ENCODE data around the gene ZC2HC1C. TPM values are rescaled to one million over a fixed set of nuclear protein-coding genes. Genes with fewer than 3 reads are reported as not detected.

Gene ZC2HC1C
- total RNA-seq, 4 donors from 2014 or later, result 5.3 to 13.1 (median 7.3) TPM

DNA sequence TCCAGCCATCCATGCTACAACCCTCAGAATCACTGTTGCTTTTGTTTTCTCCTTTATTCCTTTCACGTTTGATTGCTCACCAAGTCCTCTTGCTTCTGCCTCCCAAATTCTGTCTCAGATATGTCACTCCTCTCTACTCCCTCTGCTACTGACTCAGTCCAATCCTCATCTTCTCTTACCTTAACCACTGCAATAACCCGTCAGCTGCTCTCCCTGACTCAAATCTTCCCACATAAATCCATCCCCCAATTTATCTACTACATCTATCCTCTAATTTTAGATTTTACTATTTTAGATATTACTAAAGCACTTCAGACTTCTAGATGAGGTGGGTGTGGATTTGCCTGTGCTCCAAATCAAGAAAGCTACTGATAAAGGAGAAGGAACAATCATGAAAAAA is 43.6 kb upstream of the ZC2HC1C start:
- no peak for DNase-seq
- Histone ChIP-seq H3K27me3 (no peaks in the 10 kb centered on the region), H3K4me3 (no peak overlapping the region), H3K9me3 (no peaks in the 10 kb centered on the region), H3K4me1 (peaks cover 0 to 11% of the 10 kb centered on the region in 2 donors), H3K27ac (no peak overlapping the region), H3K36me3 (peaks cover 0 to 47% of the 10 kb centered on the region in 2 donors)
- no peak for ATAC-seq
- TF ChIP-seq, protein P1, sequence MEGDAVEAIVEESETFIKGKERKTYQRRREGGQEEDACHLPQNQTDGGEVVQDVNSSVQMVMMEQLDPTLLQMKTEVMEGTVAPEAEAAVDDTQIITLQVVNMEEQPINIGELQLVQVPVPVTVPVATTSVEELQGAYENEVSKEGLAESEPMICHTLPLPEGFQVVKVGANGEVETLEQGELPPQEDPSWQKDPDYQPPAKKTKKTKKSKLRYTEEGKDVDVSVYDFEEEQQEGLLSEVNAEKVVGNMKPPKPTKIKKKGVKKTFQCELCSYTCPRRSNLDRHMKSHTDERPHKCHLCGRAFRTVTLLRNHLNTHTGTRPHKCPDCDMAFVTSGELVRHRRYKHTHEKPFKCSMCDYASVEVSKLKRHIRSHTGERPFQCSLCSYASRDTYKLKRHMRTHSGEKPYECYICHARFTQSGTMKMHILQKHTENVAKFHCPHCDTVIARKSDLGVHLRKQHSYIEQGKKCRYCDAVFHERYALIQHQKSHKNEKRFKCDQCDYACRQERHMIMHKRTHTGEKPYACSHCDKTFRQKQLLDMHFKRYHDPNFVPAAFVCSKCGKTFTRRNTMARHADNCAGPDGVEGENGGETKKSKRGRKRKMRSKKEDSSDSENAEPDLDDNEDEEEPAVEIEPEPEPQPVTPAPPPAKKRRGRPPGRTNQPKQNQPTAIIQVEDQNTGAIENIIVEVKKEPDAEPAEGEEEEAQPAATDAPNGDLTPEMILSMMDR (IDR thresholded peaks at IDR 0.05 in 4 of 5, conservative IDR thresholded peaks at IDR 0.05 in 1 of 5), result no peak
- no peak for TF ChIP-seq POLR2A (IDR thresholded peaks at IDR 0.05)
- in situ Hi-C loops (cut with MboI; ENCODE audit: low sequenced_read_pairs in 4 of 4), result no loop called here
- intact Hi-C loops (cut with DNase I; ENCODE audit: low total_unique reads), result no loop called here

DNA sequence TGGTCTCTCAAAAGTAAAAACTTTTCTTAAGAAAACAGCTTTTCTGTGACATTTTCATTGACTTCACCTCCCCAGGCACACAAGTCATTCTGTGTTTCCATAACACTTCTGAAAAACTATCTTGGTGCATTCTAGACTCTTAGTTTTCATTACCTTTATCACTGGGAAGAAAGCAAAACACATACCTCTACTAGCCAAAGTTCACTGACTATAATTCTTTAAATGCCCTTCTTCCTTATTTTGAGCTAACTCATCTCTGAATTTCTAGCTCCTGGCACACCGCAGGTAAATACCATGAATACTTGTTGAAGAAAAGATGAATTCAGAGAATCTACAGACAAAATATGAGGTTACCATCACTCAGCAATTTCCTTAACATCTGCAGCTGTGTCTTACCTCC is 39.3 kb upstream of the ZC2HC1C start:
- in situ Hi-C loops (cut with MboI; ENCODE audit: low sequenced_read_pairs in 4 of 4) (no loop called here), intact Hi-C loops (cut with DNase I; ENCODE audit: low total_unique reads) (no loop called here)
- H3K4me1 ChIP-seq, result no peaks in the 10 kb centered on the region
- no peak overlapping the region for H3K27ac ChIP-seq
- TF ChIP-seq, protein P1 (IDR thresholded peaks at IDR 0.05 in 4 of 5, conservative IDR thresholded peaks at IDR 0.05 in 1 of 5), result no peak
- no peak for TF ChIP-seq POLR2A (IDR thresholded peaks at IDR 0.05)
- H3K9me3 ChIP-seq, result no peaks in the 10 kb centered on the region
- H3K27me3 ChIP-seq, result no peaks in the 10 kb centered on the region
- H3K4me3 ChIP-seq, result no peak overlapping the region
- DNase-seq (no peak), ATAC-seq (no peak)
- H3K36me3 ChIP-seq, result peaks cover 0 to 69% of the 10 kb centered on the region in 2 donors

DNA sequence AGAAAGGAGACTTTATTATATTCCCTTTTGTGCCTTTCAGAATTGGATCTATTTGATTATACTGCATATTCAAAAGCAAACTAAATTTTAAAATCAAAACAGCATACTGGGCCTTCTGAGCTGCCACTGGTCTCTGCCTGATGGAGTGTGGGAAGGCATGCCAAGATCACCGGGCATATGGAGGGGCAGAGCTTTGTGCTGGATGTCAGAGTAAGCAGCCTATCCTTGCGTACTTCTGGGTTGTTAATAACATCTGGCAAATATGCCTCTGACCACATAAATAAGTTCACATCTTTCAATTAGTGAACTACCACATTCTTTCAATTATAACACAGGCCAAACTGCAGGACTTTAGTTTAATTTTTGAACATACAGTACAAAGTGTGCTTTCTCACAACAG is 36.5 kb upstream of the ZC2HC1C start:
- intact Hi-C loops (cut with DNase I; ENCODE audit: low total_unique reads), result no loop called here
- ATAC-seq, result no peak

DNA sequence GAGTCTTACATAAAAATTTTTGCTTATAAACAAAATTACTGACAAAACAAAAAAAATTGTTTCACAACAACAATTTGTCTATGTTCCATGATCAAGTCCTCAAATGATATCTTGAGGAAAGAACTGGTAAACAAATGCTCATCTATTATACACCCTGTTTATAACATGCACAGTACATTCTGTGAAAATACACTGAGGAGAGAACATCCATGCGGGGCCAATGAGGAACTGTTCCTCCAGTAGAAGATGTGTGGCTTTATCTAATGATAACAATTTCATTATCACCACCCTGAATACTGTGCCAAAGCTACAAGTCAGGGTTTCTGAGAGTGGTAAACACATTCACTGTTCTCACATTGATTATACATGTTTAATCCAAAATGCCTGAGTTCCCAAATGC is 28.9 kb upstream of the ZC2HC1C start:
- Histone ChIP-seq H3K27me3 (no peaks in the 10 kb centered on the region), H3K4me1 (peaks cover 11 to 14% of the 10 kb centered on the region in 2 donors), H3K4me3 (no peak overlapping the region), H3K36me3 (peaks cover 0 to 33% of the 10 kb centered on the region in 2 donors), H3K27ac (no peak overlapping the region), H3K9me3 (no peaks in the 10 kb centered on the region)
- DNase-seq, result no peak
- intact Hi-C loops (cut with DNase I; ENCODE audit: low total_unique reads) (loop anchor here (2.0 kb wide), 1 partner anchor 78 kb away; no protein-coding TSS in a partner anchor), in situ Hi-C loops (cut with MboI; ENCODE audit: low sequenced_read_pairs in 4 of 4) (no loop called here)
- no peak for TF ChIP-seq POLR2A (IDR thresholded peaks at IDR 0.05)
- TF ChIP-seq, protein P1 (IDR thresholded peaks at IDR 0.05 in 4 of 5, conservative IDR thresholded peaks at IDR 0.05 in 1 of 5), result no peak
- ATAC-seq, result no peak

More for the DNA sequence above, 36.5 kb upstream of the ZC2HC1C start:
- Histone ChIP-seq H3K27me3 (no peaks in the 10 kb centered on the region), H3K4me3 (no peak overlapping the region), H3K4me1 (no peaks in the 10 kb centered on the region), H3K9me3 (no peaks in the 10 kb centered on the region), H3K27ac (no peak overlapping the region), H3K36me3 (peaks cover 0 to 64% of the 10 kb centered on the region in 2 donors)
- TF ChIP-seq, protein P1 (IDR thresholded peaks at IDR 0.05 in 4 of 5, conservative IDR thresholded peaks at IDR 0.05 in 1 of 5), result no peak
- no peak for TF ChIP-seq POLR2A (IDR thresholded peaks at IDR 0.05)
- in situ Hi-C loops (cut with MboI; ENCODE audit: low sequenced_read_pairs in 4 of 4), result no loop called here
- DNase-seq, result no peak

DNA sequence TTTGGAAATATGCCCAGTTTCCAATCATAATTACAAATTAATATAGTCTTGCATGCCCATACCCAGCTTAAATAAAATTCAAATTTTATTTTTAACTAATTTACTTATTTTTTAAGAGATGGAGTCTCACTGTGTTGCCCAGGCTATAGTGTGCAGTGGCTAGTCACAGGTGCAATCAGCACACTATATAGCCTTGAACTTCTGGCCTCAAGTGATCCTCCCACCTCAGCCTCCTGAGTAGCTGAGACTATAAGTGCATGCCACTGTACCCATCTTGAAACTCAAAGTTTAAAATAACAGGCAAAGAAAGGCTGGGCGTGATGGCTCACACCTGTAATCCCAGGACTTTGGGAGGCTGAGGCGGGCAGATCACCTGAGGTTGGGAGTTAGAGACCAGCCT is 28.5 kb upstream of the ZC2HC1C start:
- intact Hi-C loops (cut with DNase I; ENCODE audit: low total_unique reads) (loop anchor here (2.0 kb wide), 1 partner anchor 78 kb away; no protein-coding TSS in a partner anchor), in situ Hi-C loops (cut with MboI; ENCODE audit: low sequenced_read_pairs in 4 of 4) (no loop called here)
- Histone ChIP-seq H3K36me3 (peaks cover 0 to 33% of the 10 kb centered on the region in 2 donors), H3K4me1 (peaks cover 11 to 19% of the 10 kb centered on the region in 2 donors), H3K9me3 (no peaks in the 10 kb centered on the region), H3K27me3 (no peaks in the 10 kb centered on the region), H3K4me3 (no peak overlapping the region), H3K27ac (no peak overlapping the region)
- no peak for TF ChIP-seq POLR2A (IDR thresholded peaks at IDR 0.05)
- TF ChIP-seq, protein P1 (IDR thresholded peaks at IDR 0.05 in 4 of 5, conservative IDR thresholded peaks at IDR 0.05 in 1 of 5), result no peak
- ATAC-seq (no peak), DNase-seq (no peak)
